ENCODE measurements around the gene DOCK3.
"Not testable (repeated sequence)": the region's sequence is repeated elsewhere in the genome, so short reads cannot be mapped to it uniquely, and the experiment has no call there.

Gene DOCK3

GRCh38 chr3:51340989-51341636 is 666.4 kb downstream of the DOCK3 start:
- no peak for DNase-seq

- DNase-seq: no peak
Measured at GRCh38 chr3:51343918-51344687, 669.4 kb downstream of the DOCK3 start.

- DNase-seq: no peak
Measured at GRCh38 chr3:51350751-51351150, 676.0 kb downstream of the DOCK3 start.

- no peak for DNase-seq
Measured at GRCh38 chr3:51353131-51353530, 678.4 kb downstream of the DOCK3 start.

GRCh38 chr3:51353691-51354090 is 679.0 kb downstream of the DOCK3 start:
- DNase-seq: no peak

- no peak for DNase-seq
Measured at GRCh38 chr3:51354172-51354571, 679.4 kb downstream of the DOCK3 start.

- DNase-seq: no peak
Measured at GRCh38 chr3:51354731-51355615, 680.2 kb downstream of the DOCK3 start.

GRCh38 chr3:51355891-51356578 is 681.3 kb downstream of the DOCK3 start:
- DNase-seq: no peak

GRCh38 chr3:51357856-51358255 is 683.1 kb downstream of the DOCK3 start:
- DNase-seq: no peak

GRCh38 chr3:51358981-51359380 is 684.3 kb downstream of the DOCK3 start:
- DNase-seq: no peak

GRCh38 chr3:51360806-51361205 is 686.1 kb downstream of the DOCK3 start:
- DNase-seq: no peak

GRCh38 chr3:51361746-51362145 is 687.0 kb downstream of the DOCK3 start:
- no peak for DNase-seq

- DNase-seq: no peak
Measured at GRCh38 chr3:51362476-51362875, 687.7 kb downstream of the DOCK3 start.

- DNase-seq: not testable (repeated sequence)
Measured at GRCh38 chr3:51368276-51368675, 693.5 kb downstream of the DOCK3 start.

GRCh38 chr3:51371943-51372557 is 697.3 kb downstream of the DOCK3 start:
- DNase-seq: peak; percentile 42

- no peak for DNase-seq
Measured at GRCh38 chr3:51373658-51374421, 699.1 kb downstream of the DOCK3 start.

GRCh38 chr3:51374456-51374855 is 699.7 kb downstream of the DOCK3 start:
- no peak for DNase-seq

GRCh38 chr3:51375136-51375535 is 700.4 kb downstream of the DOCK3 start:
- no peak for DNase-seq

- no peak for DNase-seq
Measured at GRCh38 chr3:51375571-51375970, 700.8 kb downstream of the DOCK3 start.

GRCh38 chr3:51378065-51378464 is 703.3 kb downstream of the DOCK3 start:
- no peak for DNase-seq

GRCh38 chr3:51378726-51379125 is 704.0 kb downstream of the DOCK3 start:
- DNase-seq: no peak

- DNase-seq: no peak
Measured at GRCh38 chr3:51379301-51379700, 704.6 kb downstream of the DOCK3 start.

All from NCI-H146 (cell line).